Measurements from ENCODE around the gene PRPSAP2. TPM values are rescaled to one million over a fixed set of nuclear protein-coding genes. Genes with fewer than 3 reads are reported as not detected.

PRPSAP2 gene
- total and polyA plus RNA-seq, 2 of the 8 experiments (the other 6 are each of a cell fraction or from before 2014, with no cell fraction given): 28.7 to 50.5 TPM

- FAIRE-seq: no peak
- no peaks in the 10 kb centered on the region for H3K9me3 ChIP-seq (ENCODE audit: insufficient read depth in 2 of 2, low read depth in 1 of 2, low read length in 1 of 2)
- no peak overlapping the region for H2BK15ac ChIP-seq (ENCODE audit: low read length)
- no peak overlapping the region for H4K5ac ChIP-seq (ENCODE audit: insufficient read length, low read depth, low read length)
- no peak overlapping the region for H3K9ac ChIP-seq (replicated peaks in 1 of 4; ENCODE audit: extremely low read depth in 1 of 4, low read depth in 3 of 4, low read length in 3 of 4)
- CTCF ChIA-PET (ENCODE audit: partially characterized antibody): interaction anchor here (1.2 kb wide), 1 partner anchor 47 kb away, joined by 3 read pairs; no protein-coding TSS in a partner anchor
- POLR2A ChIA-PET (ENCODE audit: partially characterized antibody): no interaction called here
- H2AFZ ChIP-seq (ENCODE audit: low read length): no peak overlapping the region
- H3K79me2 ChIP-seq (ENCODE audit: control insufficient read depth in 1 of 2, insufficient read depth in 2 of 2, low read length in 2 of 2): no peaks in the 10 kb centered on the region
- H2BK12ac ChIP-seq (ENCODE audit: low read depth, low read length): no peak overlapping the region
- H4K91ac ChIP-seq (replicated peaks; ENCODE audit: insufficient read length, low read length): no peak overlapping the region
- H2AK5ac ChIP-seq (ENCODE audit: low read depth, low read length): no peak overlapping the region
- H3K23me2 ChIP-seq (ENCODE audit: low read depth, low read length): no peaks in the 10 kb centered on the region
- 89% methylated on average over 3 of the region's 3 CpGs; no CpG with 5 or more reads in 1 of the 2 experiments for WGBS, 2 experiments (ENCODE audit: extremely low coverage in 1 of 2, insufficient coverage in 1 of 2, insufficient read length in 1 of 2, insufficient replicate concordance in 2 of 2, low coverage in 1 of 2, low lambda C conversion rate in 2 of 2, missing lambda C conversion rate in 1 of 2)
- no peaks in the 10 kb centered on the region for H3K36me3 ChIP-seq (ENCODE audit: control insufficient read depth in 2 of 4, insufficient read depth in 4 of 4, low read length in 3 of 4)
- no peak overlapping the region for H3K4ac ChIP-seq (replicated peaks; ENCODE audit: insufficient read length, low read depth, low read length)
- H3K56ac ChIP-seq (replicated peaks; ENCODE audit: insufficient read length, low read depth, low read length): no peak overlapping the region
- H2BK5ac ChIP-seq (ENCODE audit: low read depth, low read length): no peak overlapping the region
- H4K8ac ChIP-seq (ENCODE audit: extremely low read depth, insufficient read depth, low read length): no peak overlapping the region
- H3K27ac ChIP-seq (ENCODE audit: low read depth, low read length): no peak overlapping the region
- no peak overlapping the region for H3K18ac ChIP-seq (ENCODE audit: extremely low read depth, low read length)
- H3K4me3 ChIP-seq (ENCODE audit: extremely low read depth in 1 of 4, insufficient read depth in 2 of 4, low read depth in 3 of 4, low read length in 4 of 4): no peak overlapping the region
- H3K14ac ChIP-seq (ENCODE audit: insufficient read length): no peak overlapping the region
- H3K79me1 ChIP-seq (ENCODE audit: low read depth, low read length): no peaks in the 10 kb centered on the region
- H4K20me1 ChIP-seq (replicated peaks in 1 of 2; ENCODE audit: control insufficient read depth in 1 of 2, insufficient read depth in 2 of 2, low read length in 2 of 2): no peaks in the 10 kb centered on the region
- H2BK20ac ChIP-seq (ENCODE audit: low read length): no peak overlapping the region
- H2BK120ac ChIP-seq (replicated peaks; ENCODE audit: low read depth, low read length): no peak overlapping the region
- H3K4me1 ChIP-seq (replicated peaks in 1 of 4; ENCODE audit: control insufficient read depth in 3 of 4, insufficient read depth in 4 of 4, low read length in 3 of 4): no peaks in the 10 kb centered on the region
- H3K4me2 ChIP-seq (ENCODE audit: insufficient read depth in 1 of 2, low read depth in 2 of 2, low read length in 2 of 2): no peak overlapping the region
- no peak overlapping the region for H3K23ac ChIP-seq (ENCODE audit: insufficient read length)
- no peaks in the 10 kb centered on the region for H3K27me3 ChIP-seq (replicated peaks in 1 of 4; ENCODE audit: control insufficient read depth in 3 of 4, extremely low read depth in 1 of 4, insufficient read depth in 3 of 4, low read length in 3 of 4)
- no peak for DNase-seq (ENCODE audit: low read depth in 1 of 2, low spot score in 2 of 2)
- no peak for TF ChIP-seq SIRT6 (IDR thresholded peaks at IDR 0.05; ENCODE audit: low read length)
- no peak for TF ChIP-seq CTBP2 (IDR thresholded peaks at IDR 0.05; ENCODE audit: borderline replicate concordance, insufficient read depth, insufficient read length, low read length)
- no peak for TF ChIP-seq BACH1 (IDR thresholded peaks at IDR 0.05; ENCODE audit: low read length)
- TF ChIP-seq POU5F1 (IDR thresholded peaks at IDR 0.05; ENCODE audit: low read depth, low read length): no peak
- TF ChIP-seq SP2 (IDR thresholded peaks at IDR 0.05; ENCODE audit: low read length): no peak
- TF ChIP-seq HDAC2 (IDR thresholded peaks at IDR 0.05; ENCODE audit: borderline replicate concordance in 1 of 2, low read depth in 2 of 2, low read length in 2 of 2): no peak
- no peak for TF ChIP-seq SP1 (IDR thresholded peaks at IDR 0.05; ENCODE audit: low read depth, low read length)
- no peak for TF ChIP-seq PHF8 (conservative IDR thresholded peaks at IDR 0.05; ENCODE audit: low read depth, low read length)
- no peak for TF ChIP-seq RAD21 (IDR thresholded peaks at IDR 0.05 in 1 of 2, conservative IDR thresholded peaks at IDR 0.05 in 1 of 2; ENCODE audit: low read depth in 2 of 2, low read length in 2 of 2)
- TF ChIP-seq CBX8 (IDR thresholded peaks at IDR 0.05; ENCODE audit: borderline replicate concordance, low read depth, low read length): no peak
- no peak for TF ChIP-seq CREB1 (IDR thresholded peaks at IDR 0.05)
- TF ChIP-seq MAFK (IDR thresholded peaks at IDR 0.05; ENCODE audit: low read depth, low read length): no peak
- TF ChIP-seq SUZ12 (IDR thresholded peaks at IDR 0.05; ENCODE audit: low read length): no peak
- no peak for TF ChIP-seq POLR2AphosphoS5 (IDR thresholded peaks at IDR 0.05; ENCODE audit: low read depth, low read length)
- no peak for TF ChIP-seq CHD1 (IDR thresholded peaks at IDR 0.05; ENCODE audit: low read depth, low read length)
- no peak for TF ChIP-seq KDM1A (IDR thresholded peaks at IDR 0.05; ENCODE audit: borderline replicate concordance, low read length)
Observed at GRCh38 chr17:18954321-18954720, 96.4 kb downstream of the PRPSAP2 start.

Measured in H1 (cell line).